GM18909 (cell line): ENCODE measurements around the gene PRDM16.

ENCODE experiments used
- ATAC-seq: cut with Tn5 transposase; IDR thresholded peaks from one replicate; pipeline ENCODE4 v1.9.1; 2021; ENCODE audit warnings: mild to moderate bottlenecking; ENCODE audit not compliant: unreplicated experiment, poor library complexity

PRDM16 gene

DNA sequence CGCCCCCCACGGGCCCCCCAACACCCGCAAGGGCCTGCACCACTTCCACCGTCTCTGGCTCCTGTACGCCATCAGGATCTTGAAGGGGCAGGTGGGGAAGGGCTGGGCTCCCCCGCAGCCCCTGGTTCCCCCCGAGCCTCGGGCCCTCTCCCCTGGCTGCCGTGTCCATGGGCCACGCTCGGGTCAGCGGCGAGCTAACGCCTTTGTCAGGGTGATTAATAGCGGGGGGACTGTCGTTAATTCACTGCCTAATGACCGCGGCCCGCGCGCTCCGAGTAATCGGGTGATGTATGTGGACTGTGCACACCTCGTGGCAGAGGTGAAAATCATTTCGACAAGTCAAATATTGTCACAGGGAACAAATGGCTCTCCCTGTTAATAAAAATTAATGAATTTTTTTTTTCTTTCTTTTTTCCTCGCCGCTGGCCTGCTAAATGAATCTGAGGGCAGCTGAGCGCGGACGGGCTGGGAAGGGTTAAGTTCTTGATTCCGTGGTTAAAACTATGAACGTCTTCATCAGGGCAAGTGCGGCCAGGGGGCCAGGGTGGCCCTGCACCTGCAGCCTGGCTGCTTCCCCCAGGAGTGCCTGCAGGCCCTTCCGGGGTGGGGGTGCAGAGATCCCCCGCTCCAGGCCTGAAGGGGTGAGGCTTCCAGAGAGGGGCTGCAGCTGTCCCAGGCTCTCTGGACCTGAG, 100.8 kb downstream of the PRDM16 start:
- ATAC-seq: no peak

DNA sequence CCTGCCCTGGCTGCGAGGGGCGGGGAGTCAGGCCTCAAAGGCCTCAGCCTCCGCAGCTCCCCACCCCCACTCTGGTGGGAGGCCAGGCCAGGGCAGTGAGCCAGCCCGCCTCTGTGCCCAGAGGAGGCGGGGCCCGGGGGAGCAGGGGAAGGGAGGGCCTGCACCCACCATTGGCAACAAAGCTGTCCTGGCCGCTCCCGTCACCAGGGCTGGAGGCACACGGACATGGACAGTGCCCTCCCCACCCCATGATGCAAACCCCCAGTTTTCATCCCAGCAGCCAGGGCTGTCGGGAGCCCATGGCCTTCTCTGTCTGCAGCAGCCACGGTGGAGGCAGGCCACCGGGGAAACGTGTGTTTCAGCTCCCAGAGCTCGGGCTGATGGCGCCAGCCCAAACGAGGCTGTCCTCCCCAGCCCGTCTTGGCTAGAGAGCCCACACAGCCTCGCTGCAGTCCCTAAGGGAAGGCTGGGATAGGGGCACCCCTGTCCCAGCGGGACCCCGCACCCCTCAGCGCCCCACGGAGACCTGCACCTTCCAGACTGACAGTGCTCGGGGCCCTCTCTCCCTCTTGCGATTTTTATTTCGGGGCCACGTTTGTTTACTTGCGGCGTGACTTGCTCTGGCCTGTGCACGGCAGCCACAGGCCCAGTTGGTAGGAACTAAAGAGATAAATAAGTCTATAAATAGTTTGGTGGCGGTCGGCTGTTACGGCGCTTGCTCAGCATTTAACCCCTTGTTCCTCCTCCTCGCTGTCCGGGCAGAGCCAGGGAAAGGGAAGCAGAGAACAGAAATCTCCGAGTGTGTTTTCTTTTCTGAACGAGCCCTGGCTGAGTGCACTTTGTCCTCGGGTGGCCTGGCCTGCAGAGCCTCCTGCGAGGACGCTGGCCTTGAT, 101.8 kb downstream of the PRDM16 start:
- no peak for ATAC-seq

DNA sequence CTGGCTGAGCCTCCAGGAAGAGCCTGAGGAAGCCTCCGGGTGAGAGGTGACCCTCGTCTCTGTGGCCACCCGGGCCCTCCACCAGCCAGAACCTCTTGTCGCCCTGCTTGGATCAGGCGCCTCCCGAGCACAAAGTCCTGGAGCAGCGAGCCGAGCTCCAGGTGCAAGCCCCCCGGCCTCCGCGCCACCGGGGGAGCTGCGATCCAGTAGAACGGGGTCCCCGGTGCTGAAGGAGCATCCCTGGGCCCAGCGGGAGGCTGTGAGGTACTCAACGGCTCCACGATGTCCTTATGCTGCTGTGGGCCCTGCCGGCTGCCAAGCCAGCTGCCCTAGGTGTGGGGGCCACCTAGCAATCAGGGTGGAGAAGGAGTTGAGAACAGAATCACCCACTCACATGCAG, 102.8 kb downstream of the PRDM16 start:
- no peak for ATAC-seq

DNA sequence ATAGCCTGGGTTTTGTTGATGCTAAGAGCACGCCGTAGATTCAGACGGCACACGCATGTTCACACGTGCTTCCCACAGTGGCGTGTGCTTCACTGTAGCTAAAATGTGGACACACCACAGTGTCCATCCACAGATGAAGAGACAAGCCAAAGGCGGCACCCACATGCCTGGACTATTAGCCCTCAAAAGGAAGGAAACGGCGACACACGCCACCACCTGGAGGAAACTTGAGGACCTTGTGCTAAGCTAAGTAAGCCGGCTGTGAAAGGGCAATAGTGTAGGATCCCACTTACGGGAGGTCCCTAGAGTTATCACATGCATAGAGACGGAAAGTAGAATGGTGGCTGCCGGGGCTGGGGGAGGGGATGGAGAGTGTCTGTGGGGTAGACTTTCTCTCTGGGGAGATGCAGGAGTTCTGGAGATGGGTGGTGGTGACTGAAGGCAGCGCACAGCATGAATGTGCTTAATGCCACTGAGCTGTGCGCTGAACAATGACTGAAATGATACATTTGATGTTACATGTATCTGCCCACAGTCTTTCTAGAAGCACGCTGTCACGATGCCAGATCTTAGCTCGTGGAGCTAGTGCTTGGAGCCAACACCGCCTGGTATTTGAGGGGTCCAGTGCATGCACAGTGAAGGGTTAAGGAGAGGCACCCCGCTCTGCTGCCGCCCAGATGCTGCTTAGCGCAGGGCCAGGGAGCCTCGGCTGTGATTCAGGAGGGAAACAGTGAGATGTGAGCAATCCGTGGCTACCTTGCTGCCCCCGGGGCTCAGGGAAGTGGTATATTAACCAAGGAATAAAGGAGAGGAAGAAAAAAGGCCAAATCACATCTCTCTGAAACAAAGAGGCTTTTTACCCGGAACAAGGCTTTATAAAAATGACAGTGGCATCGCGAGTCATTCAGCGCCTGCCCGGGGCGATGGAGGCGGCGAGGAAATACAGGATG, 103.7 kb downstream of the PRDM16 start:
- ATAC-seq: no peak

DNA sequence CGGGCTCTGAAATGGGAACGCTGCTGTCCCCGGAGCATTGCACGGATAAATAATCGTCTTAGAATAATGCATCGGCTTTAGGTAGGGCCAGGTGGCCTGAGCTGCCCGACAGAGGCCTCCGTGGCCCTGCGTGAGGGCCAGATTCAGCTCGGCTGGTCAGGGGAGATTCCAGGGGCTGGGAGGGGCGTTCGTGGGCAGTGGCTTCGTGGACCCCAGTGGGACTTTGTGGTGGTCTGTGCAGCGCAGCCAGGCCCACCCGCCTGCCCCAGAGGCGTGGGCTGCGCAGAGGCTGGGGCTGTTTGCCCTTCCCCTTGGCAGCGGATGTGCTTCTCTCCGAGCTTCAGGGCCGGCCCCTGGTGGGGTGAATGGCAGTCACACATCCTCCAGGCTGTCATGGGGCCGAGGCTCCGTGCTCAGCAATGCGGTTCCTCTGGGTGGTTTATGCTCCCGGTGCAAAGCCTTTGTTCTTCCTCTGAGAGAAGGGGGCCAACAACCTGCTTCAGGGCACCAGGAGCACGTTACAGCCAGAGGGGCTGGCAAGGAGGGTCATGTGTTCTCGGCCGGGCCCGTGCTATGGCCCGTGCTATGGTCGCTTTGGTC, 104.5 kb downstream of the PRDM16 start:
- no peak for ATAC-seq

DNA sequence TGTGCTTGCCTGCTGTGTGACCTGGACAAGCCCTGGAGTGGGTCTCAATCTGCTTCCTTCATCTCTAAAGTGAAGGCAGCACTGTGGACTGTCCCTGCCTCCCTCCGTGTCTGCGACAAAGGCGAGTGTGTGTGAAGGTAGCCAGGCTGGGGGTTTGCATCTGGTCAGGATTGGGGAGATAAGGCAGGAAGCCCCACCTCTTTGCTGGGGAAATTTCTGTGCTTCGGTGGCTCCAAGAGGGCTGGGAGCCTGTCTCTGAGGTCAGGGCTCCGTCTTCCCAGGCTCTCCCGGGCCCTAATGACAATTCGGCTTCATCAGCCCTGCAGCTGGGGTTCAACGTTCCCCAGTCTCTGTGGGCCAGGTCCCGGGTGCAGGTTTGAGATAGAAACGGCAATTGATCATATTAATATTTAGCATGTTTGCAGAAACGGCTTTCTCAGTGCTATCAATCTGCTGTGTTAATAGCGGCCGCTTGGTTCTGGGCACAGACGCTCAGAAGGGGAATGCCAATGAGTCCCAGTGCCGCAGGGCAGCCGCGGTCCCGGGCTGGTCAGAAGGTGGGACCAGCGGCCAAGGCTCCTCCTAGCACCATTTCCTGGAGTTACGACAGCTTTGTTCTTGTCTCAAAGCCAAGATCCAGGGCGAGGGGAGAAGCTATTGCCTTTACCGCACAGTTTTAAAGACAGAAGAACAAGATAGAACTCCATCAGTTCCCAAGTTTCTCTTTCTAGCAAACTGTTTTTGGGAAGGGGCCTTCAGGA, 105.7 kb downstream of the PRDM16 start:
- no peak for ATAC-seq

DNA sequence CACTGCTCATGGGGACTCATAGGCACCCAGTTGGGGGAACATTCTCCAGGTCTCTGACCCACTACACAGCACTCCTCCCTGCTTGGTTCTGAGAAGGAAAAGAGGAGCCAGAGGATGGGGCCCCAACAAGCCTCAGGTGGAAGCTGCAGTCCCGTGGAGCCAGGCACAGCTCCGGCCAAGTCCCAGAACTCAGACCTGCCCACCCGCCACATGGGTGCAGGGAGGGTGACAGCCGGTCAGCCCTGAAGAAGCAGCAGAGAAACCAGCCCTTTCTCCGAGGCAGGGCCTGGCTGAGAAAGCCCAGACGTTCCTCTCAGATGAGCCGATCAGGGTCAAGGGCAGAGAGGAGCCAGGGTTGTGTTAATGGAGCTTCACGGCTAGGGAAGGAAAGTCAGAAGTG, 106.5 kb downstream of the PRDM16 start:
- no peak for ATAC-seq

DNA sequence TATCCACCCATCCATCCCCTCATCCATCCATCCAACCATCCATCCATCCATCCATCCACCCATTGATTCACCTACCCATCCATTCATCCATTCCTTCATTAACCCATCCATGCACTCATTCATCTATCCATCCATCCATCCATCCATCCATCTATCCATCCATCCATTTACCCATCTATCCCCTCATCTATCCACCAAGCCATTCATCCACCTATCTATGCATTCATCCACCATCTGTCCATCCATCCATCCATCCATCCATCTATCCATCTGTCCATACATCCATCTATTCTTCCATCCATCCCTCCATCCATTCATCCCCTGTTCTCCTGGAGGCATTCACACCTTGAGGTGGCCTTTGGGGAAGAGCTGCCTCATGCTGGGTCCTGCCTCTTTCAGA, 107.0 kb downstream of the PRDM16 start:
- ATAC-seq: no peak

DNA sequence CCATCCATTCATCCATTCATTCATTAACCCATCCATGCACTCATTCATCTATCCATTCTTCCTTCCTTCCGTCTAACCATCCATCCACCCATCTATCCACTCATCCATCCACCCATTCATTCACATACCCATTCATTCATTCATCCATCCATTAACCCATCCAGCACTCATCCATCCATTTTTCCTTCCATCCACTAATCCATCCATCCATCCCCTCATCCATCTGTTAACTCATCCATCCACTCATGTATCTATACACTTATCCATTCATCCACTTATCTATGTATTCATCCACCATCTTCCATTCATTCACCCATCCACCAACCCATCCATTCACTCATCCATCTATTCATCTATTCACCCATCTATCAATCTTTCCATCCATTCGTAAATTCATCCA, 107.8 kb downstream of the PRDM16 start:
- no peak for ATAC-seq

DNA sequence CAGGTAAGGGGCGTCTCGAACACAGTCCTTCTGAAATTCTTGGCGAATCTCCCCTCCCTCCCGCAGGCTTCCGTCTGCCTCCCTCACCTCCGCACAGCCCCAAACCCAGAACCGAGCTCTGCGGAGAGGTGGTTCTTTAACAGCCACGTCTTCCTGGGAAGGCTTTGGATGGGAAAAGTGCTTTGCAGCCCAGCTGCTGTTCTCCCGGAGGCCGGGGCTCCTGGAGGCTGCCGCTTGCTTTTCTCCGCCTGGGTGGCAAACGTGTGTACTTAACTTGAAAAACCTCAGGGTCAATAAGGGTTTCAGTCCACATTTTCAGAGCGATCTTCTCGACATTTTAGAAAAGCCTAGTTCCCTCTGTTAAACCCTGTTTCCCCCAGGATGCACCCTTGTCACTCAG, 109.3 kb downstream of the PRDM16 start:
- ATAC-seq: no peak

DNA sequence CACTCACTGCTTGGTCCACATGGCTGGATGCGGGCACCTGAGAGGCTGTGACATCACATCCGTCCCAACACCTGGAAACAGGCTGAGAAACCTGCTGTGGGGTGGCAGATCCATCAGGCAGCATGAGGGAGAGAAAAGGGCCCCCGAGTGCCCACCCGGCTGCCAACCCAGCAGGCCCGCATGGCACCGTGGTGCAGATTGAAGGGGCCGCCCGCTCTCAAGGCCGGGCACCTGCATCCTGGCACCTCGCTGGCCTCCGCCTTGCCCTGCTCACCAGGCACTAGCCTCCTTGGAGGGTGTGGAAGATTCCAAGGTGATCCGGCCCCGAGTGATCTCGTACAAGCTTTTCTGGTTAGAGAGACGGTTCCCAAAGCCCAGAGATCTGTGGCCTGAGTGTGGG, 110.5 kb downstream of the PRDM16 start:
- no peak for ATAC-seq

DNA sequence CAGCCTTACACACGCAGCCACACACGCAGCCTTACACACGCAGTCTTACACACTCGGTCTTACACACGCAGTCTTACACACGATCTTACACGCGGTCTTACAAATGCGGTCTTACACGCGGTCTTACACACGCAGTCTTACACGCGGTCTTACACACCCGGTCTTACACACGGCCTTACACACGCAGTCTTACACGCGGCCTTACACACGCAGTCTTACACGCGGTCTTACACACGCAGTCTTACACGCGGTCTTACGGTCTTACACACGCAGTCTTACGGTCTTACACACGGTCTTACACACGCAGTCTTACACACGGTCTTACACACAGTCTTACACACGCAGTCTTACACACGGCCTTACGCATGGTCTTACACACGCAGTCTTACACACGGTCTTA, 111.9 kb downstream of the PRDM16 start:
- no peak for ATAC-seq

DNA sequence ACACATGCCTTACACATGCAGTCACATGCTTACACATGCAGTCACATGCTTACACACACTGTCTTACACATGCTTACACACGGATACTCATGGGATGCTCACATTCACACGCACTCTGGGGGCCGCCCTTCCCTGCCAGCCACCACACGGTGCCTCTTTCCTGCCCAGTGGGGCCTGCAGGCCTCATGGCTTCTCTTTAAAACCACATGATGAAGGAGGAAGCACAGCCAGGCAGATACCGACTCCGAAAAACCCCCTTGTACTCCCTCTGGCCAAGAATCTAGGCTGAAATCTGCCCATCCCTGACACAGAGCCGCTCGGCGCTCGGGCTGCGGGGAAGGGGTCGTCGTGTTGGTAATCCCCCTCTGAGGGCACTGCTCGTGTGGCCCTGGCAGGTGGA, 113.0 kb downstream of the PRDM16 start:
- ATAC-seq: no peak

DNA sequence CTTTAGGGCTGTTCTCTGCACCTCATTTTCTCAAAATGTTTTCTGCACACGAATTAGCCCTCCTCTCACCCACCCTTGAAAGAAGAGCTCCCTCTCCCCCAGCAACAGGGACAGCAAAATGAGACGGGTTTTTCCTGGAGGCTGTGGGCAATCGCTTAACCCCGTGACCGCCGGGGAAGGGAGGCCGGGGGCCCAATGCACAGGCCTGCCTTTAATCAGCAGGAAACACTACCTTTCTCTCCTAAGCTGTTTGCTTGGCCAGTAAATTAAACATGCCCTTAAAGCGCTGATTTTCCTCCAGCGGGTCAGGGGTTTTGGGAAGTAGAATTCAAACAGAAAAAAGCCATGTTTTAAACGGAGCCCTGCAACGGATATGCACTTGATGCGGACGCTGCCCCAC, 114.4 kb downstream of the PRDM16 start:
- no peak for ATAC-seq

DNA sequence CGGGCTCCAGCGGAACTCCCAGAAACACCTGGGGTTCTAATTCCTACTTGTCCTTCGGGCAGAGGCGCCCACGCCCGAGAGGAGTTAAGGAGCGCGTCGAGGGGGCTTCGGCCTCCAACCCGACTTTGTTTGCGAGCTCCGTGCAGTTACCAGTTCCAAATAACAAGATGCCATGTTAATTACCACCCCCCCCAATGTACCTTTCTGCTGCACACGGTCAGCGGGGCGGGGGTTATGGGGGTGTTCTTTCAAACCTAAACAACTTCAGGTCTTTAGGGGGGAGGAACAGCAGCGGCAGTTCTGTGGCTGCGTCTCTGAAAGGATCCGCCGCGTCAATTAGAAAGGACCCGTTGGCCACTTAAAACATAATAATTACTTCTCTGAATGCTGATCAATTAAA, 114.8 kb downstream of the PRDM16 start:
- no peak for ATAC-seq

DNA sequence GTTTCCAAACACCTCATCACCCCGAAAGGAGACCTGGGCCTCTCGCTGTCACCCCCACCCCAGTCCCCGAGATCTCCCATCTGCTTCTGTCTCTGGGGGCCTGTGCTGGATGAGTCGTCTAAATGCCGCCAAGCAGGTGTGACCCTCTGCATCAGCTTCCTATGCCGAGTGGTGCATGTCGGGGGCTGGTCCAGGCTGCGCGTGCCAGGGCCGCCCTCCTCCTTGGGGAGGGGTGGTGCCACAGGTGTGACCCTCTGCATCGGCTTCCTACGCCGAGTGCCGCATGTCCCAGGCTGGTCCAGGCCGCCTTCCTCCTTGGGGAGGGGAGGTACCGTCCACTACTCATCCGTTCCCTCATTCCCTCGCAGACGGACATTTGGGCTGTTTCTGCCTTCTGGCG, 115.7 kb downstream of the PRDM16 start:
- no peak for ATAC-seq

DNA sequence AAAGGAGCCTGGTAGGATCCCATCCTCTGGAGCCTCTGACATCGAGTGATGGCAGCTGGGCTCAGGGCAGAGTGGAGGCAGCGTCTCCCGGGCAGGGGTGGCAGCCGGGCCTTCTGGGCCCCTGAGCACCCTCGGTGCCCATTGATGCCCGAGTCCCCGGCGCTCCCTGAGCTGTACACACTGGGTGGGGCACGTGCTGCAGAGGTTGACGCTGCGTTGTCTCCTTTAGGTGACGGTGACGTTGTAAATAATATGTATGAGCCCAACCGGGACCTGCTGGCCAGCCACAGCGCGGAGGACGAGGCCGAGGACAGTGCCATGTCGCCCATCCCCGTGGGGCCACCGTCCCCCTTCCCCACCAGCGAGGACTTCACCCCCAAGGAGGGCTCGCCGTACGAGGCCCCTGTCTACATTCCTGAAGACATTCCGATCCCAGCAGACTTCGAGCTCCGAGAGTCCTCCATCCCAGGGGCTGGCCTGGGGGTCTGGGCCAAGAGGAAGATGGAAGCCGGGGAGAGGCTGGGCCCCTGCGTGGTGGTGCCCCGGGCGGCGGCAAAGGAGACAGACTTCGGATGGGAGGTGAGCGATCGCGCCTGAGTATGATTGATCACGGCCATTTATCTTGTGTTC, 117.0 kb downstream of the PRDM16 start:
- no peak for ATAC-seq

DNA sequence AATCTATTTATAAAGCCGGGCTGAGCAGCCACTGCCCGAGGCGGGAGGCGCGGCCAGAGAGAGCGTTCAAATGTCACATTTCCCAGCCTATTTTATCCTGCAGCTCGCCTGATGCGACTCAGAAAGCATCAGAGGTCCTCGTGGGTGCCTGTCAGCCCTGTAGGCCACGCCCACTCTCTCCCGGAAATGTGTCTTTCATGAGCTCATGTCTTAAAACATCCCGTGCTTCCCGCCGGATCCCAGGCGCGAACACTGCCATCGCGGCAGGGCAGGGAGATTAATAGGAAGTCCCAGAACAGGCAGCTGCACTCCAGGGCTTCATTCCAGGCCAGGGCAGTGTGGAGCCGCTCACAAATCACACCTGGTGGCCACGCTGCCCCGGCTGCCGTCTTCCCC, 117.5 kb downstream of the PRDM16 start:
- ATAC-seq: no peak

DNA sequence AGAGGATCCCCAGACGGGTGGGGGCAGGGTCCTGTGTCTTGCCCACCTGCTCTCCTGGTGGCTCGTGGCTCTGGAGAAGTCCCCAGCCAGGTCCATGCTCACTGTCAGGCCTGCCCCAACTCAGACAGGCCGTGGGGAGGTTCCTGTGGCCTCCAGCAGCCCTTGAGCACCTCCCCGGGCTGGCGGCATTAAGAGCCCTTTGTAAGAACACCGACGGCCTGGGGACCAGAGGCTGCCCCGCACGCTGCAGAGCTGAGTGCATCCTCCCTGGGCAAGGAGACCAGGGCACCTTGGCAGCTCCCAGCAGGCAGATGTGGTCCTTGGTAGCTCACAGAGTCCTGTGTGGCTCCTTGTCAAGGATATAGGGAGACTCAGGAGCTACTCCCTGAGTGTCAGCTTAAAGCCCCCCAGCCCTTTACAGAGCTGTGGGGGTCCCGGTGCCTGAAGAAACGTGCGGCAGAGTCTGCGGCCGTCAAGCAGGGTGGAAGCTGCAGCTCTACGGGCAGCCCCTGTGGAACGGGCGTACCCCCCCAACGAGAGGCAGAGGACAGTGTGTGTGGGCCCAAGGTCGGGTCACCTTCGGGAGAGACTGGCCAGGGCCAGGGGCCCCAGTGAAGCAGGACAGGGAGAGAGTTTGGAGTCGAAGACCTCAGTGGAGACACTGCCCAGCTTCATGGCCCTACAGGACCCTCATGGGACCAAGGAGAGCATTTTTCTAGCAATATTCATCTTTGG, 118.6 kb downstream of the PRDM16 start:
- ATAC-seq: no peak
